ENCODE results near the gene TIFAB. TPM values are rescaled to one million over a fixed set of nuclear protein-coding genes. Genes with fewer than 3 reads are reported as not detected.

Gene TIFAB
- total RNA-seq, 1 experiment from 2014 or later = not detected

GRCh38 chr5:135451581-135452320, 400 bp downstream of the TIFAB start:
- DNase-seq (ENCODE audit: low read depth, low spot score) = no peak
- intact Hi-C loops (cut with micrococcal nuclease; ENCODE audit: unreplicated experiment) (no loop called here), in situ Hi-C loops (cut with HindIII; ENCODE audit: low pct_unique_long_range_greater_than_20kb, low sequenced_read_pairs) (loop anchor here (25.0 kb wide), 1 partner anchor 386 kb away; the partner anchor contains the start of gene SLC25A48)
- no peak overlapping the region for H3K4me3 ChIP-seq (ENCODE audit: low read depth in 2 of 2, low read length in 2 of 2)
- H3K36me3 ChIP-seq (ENCODE audit: control insufficient read depth, insufficient read depth, low read length) = no peaks in the 10 kb centered on the region
- CTCF ChIA-PET = no interaction called here
- POLR2A ChIA-PET = no interaction called here
- TF ChIP-seq POLR2AphosphoS5 (IDR thresholded peaks at IDR 0.05; ENCODE audit: low read depth, low read length) (no peak), TCF7L2 (IDR thresholded peaks at IDR 0.05; ENCODE audit: low read depth, low read length) (no peak), CTCF (IDR thresholded peaks at IDR 0.05) (no peak), SIN3A (IDR thresholded peaks at IDR 0.05; ENCODE audit: borderline replicate concordance, insufficient read depth, low read depth, low read length) (no peak), REST (IDR thresholded peaks at IDR 0.05; ENCODE audit: insufficient read depth in 1 of 2, low read depth in 2 of 2, low read length in 1 of 2) (no peak)
- H3K27me3 ChIP-seq (ENCODE audit: control insufficient read depth, insufficient read depth, low read length) = peaks cover 11% of the 10 kb centered on the region; the same call in 1 of the 2 replicates
- BruUV-seq (replicated peaks) = no TSS peak
- H3K9me3 ChIP-seq (ENCODE audit: control insufficient read depth, insufficient read depth, low read depth, low read length) = no peaks in the 10 kb centered on the region
- ATAC-seq = no peak
- no peaks in the 10 kb centered on the region for H3K4me1 ChIP-seq (ENCODE audit: control insufficient read depth, insufficient read depth, low read length)
- H3K27ac ChIP-seq (ENCODE audit: low read length) = no peak overlapping the region

GRCh38 chr5:135450952-135451351, 1.2 kb downstream of the TIFAB start:
- intact Hi-C loops (cut with micrococcal nuclease; ENCODE audit: unreplicated experiment) = no loop called here
- no peak for DNase-seq (ENCODE audit: low read depth, low spot score)
- H3K27ac ChIP-seq (ENCODE audit: low read length) = no peak overlapping the region
- CTCF ChIA-PET = interaction anchor here (0.9 kb wide), 1 partner anchor 85 kb away, joined by 3 read pairs; the partner anchor contains the start of gene NEUROG1
- no peaks in the 10 kb centered on the region for H3K4me1 ChIP-seq (ENCODE audit: control insufficient read depth, insufficient read depth, low read length)
- no peaks in the 10 kb centered on the region for H3K9me3 ChIP-seq (ENCODE audit: control insufficient read depth, insufficient read depth, low read depth, low read length)
- peaks cover 11% of the 10 kb centered on the region; the same call in 1 of the 2 replicates for H3K27me3 ChIP-seq (ENCODE audit: control insufficient read depth, insufficient read depth, low read length)
- POLR2A ChIA-PET = no interaction called here
- TF ChIP-seq CTCF (IDR thresholded peaks at IDR 0.05) = no peak
- TF ChIP-seq SIN3A (IDR thresholded peaks at IDR 0.05; ENCODE audit: borderline replicate concordance, insufficient read depth, low read depth, low read length) = no peak
- no peak for TF ChIP-seq TCF7L2 (IDR thresholded peaks at IDR 0.05; ENCODE audit: low read depth, low read length)
- TF ChIP-seq REST (IDR thresholded peaks at IDR 0.05; ENCODE audit: insufficient read depth in 1 of 2, low read depth in 2 of 2, low read length in 1 of 2) = no peak
- TF ChIP-seq POLR2AphosphoS5 (IDR thresholded peaks at IDR 0.05; ENCODE audit: low read depth, low read length) = no peak
- H3K4me3 ChIP-seq (ENCODE audit: low read depth in 2 of 2, low read length in 2 of 2) = no peak overlapping the region
- no peak for ATAC-seq
- in situ Hi-C loops (cut with HindIII; ENCODE audit: low pct_unique_long_range_greater_than_20kb, low sequenced_read_pairs) = loop anchor here (25.0 kb wide), 1 partner anchor 386 kb away; the partner anchor contains the start of gene SLC25A48
- H3K36me3 ChIP-seq (ENCODE audit: control insufficient read depth, insufficient read depth, low read length) = no peaks in the 10 kb centered on the region
- no TSS peak for BruUV-seq (replicated peaks)
